NOMO-1 (cell line): ENCODE data around the gene CCDC15.

ENCODE experiments used
- DNase-seq, 2 experiments: peaks; one replicate each; lab custom pipeline; 2025; ENCODE audit not compliant: unreplicated experiment in 2 of 2; lab: John Stamatoyannopoulos, UW

Gene CCDC15

DNA sequence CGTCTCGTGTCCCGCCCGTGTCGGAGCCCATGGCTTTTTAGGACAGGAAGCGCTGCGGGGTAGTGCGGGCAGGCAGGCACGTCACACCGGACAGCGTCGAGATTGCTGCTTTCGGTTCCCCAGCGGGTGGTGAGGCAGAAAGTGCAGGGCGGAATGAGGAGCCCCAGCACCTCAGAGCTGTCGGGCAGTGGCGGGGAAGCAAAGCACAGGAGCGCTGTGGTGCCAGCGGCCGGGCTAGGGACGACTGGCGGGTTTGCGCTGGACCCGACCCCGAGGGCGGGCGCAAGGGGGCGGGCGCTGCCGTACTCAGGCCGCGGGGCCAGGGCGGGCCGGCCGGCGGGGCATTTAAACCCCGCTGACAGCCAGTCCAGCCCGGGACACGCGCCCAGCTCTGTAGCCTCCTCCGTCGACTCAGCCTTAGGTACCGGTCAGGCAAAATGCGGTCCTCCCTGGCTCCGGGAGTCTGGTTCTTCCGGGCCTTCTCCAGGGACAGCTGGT, 109.0 kb downstream of the CCDC15 start, which contains the start of gene SLC37A2:
SLC37A2 (plus strand) TSS at position 375 of the 498 bp plus-strand sequence; CDS start at position 438, 63 bp downstream.
- peak; percentile 85 for DNase-seq

DNA sequence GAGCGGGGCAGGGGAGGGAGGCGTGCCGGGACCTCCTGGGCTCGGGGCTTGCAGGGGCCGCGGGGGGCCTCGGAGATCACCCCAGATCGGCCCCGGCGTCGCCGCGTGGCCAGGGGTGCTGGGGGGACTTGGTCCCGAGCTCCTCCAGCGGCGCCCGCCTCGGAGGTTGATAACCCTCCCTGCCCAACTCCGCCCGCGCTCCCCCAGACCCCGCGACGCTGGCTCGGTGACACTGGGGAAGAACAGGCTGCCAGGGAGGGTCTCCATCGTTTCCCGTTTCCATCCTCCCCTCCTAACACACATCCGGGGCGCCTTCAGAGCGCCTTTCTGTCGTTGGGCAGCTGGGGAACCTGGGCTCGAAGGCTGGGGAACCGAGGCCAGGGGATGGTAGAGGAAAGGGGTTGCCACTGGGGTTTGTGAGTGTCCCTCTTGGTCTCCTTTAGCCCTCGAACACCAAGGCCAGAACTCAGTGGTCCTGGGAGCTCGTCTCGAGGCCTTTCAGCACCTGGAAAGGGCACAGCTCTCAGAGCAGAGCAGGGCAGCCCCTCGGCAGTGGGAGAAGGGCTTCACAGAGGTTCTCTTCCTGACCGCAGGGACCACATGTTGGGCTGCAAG, 109.5 kb downstream of the CCDC15 start:
- no peak for DNase-seq

DNA sequence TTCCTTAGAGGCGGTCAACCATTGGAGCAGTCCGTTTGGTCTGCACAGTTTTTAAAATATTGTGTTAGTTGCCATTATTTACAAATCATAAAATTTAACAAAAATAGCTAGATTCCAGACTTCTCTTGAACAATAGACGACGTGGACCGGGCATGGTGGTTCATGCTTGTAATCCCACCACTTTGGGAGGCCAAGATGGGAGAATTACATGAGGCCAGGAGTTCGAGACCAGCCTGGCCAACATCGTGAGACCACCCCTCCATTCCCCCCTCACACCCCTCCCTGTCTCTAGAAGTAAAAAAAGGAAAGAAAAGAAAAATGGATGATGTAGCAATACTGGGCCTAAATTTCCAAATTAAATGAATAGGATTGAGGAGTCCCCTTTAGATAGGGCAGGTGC, 110.1 kb downstream of the CCDC15 start:
- DNase-seq: no peak

DNA sequence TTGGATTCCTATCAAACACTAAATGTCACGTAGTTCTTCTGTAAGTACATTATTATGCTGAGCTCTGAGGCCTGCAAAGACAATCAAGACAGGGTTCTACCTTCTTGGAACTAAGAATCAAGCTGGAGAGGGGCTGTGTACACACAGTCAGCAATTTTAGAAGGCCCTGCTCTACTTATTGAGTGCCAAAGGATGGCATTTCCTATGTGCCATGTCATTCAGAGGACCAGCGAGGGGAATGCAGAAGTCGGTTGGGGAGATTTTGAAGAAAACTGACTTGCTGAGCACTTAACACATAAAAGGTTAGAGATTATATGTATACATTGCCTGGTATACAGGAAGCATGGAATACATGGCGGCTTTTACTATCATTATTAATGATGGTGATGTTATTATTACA, 114.4 kb downstream of the CCDC15 start:
- DNase-seq: no peak

GRCh38 chr11:125069008-125069407, 115.0 kb downstream of the CCDC15 start:
- DNase-seq: no peak

DNA sequence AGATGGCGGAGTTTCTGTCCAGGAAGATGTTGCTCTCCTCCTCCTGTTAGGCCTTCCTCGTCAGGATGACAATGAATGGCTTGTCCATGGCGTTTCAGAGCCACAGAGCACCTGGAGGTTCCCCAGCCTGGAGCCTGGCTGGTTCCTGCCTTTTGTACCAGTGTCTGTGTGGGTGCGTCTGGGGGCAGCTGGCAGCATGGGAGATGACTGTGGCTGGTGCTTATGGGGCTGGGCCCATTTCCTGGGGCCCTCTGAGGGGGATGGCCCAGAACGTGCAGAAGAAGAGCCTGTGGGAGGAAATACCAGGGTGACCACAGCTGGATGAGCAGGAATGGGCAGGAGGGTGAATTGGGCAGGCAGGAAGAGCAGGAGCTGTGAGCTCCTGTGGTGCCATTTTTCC, 115.8 kb downstream of the CCDC15 start:
- no peak for DNase-seq

DNA sequence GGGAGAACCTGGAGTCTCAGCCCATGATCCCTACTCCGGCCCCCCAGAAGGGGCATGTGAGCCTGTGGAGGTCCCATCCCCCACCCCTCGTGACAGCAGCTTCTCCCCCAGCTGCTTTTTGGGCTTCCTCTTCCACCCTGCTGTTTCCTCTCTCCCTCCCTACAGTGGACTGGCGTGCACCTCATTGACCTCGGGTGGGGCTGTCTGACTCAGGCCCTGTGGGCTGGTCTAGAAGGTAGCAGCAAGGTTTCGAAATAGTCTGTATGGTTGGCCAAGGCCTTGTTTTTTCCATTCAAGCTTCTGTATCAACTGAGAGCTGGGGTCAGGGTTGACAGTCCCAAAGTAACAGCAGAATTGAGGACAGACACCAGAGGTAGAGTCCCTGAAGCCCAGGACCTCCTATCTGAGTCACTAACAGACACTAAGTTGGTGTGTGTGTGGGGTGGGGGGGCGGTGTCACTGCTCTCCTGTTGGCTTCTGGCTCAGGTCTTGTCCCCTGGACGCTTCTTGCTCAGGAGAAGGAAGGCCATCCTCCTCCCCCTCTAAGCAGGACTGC, 116.8 kb downstream of the CCDC15 start:
- DNase-seq: peak; percentile 97 to 98

DNA sequence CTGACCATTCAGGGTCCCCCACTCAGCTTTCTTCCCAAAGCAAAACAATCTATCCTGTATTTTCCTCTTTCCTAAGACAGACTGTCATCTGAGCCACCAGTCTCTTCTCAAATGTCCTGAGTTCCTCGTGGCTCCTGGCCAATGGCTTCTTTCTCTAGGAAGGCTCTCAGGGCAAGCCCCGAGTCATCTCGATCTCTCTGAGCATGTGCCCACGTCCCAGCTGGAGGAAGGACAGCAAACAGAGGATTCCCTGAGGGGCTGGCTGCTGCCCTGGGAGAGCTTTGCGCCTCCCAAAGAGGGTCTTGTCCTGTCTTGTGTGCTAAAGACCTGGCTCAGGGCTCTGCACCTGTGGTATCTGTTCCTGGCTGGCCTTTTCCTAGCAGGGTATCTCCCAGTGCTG, 117.4 kb downstream of the CCDC15 start:
- DNase-seq: no peak

GRCh38 chr11:125071846-125072217, 117.8 kb downstream of the CCDC15 start:
- DNase-seq: no peak

DNA sequence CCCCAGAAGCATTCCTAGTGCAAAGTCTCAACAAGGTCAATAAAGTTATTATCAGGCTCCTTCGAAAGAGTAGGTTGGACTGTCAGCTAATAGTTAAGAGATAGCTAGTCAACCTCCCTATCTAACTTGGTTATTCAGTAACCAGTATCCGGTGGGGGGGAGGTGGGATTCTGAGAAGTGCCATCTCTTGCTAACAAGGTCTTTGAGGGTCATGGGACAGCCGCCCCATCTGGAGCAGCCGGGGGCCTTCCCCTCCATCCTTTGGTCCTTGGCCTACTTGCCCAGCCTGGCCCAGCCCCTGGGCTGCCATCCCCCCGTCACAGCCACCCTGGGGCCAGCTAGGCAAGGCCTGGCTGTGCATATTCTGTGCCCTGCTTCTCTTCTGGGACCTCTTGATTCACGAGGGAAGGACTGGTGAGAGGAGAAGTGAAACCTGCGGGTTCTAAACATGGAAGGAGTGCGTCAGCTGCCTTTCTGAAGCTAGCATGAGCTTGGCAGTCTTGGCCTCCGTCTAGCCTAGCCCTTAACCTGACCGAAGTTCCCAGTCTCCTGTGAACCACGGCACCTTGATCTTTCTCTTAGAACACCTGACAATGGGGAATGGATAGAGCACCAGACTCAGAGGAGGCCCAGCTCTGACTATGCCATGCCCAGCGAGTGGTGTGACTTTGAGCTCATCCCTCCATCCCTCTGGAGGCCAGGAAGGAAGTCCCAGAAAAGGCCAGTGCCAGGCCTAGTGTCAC, 118.4 kb downstream of the CCDC15 start:
- peak; percentile 82 to 95 for DNase-seq

DNA sequence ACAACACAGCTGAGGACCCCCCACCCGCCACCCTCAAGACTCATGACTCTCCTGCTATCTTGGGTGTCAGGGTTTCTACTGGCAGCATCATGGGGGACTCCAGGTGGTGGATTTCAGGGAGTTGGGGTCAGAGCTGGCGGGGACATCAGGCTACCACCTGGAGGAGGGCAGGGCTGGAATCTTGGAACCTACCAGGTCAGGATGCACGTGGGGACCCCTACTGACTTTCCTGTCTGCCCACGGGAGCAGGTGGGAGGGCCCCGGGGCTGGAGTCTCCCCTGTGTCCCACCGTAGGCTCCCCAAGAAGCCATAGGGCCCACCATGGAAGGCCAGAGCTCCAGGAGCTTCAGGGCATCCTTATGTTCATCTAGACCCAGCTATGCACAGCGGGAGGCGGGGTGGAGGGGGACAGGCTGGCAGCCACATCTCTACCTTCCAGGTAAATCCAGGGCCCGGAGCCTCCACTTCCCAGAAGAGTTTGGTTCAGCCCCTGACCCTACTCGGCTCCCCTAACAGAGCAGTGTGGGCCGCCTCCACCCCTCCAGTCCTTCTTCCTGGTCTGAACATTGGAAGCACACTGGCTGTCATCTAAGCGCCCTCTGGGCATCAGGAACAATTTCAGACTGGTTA, 119.1 kb downstream of the CCDC15 start:
- no peak for DNase-seq

DNA sequence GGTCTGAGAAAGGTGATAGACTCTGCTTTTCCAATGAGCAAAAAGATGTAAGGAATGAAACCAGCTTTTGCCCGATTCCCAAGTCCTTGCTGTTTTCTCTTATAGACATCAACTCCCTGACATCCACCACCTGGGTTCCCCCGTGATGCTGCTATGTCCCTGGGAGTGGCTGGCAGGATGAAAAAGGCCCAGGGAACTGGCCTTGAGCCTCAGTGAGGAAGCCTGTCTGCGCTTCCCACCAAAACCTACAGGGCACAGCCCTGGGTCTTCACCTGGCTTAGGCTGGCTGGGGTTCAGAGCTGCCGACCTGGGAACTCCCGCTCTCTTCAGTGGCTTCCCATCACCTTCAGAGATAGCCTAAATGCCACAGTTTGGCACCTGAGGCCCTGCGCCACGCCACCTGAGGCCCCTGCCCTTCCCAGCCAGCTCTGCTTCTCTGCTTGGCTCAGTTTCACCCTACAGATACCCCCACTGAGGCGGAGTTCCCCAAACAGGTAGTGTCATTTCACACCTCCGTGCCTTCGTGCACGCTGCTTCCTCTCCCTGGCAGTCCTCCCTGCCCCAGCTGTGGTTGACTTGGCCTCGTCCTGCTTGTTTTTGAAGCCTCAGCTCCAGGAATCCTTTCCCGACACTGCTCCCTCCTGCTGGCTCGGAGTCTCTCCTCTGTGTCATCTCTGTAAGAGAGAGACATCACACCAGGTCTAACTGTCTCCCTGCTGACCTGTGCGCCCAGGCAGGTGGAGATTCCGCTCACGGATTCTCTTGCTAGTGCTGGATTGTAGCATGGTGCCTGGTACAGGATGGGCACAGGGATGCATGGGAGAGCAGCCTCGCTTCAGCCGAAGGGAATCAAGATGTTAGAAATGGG, 119.8 kb downstream of the CCDC15 start:
- no peak for DNase-seq

GRCh38 chr11:125074511-125075241, 120.7 kb downstream of the CCDC15 start:
- no peak for DNase-seq

GRCh38 chr11:125075242-125075625, 121.2 kb downstream of the CCDC15 start:
- DNase-seq: no peak

- DNase-seq: no peak
Measured at GRCh38 chr11:125075900-125076317, 121.9 kb downstream of the CCDC15 start.

- no peak for DNase-seq
Measured at GRCh38 chr11:125076378-125076945, 122.5 kb downstream of the CCDC15 start.

DNA sequence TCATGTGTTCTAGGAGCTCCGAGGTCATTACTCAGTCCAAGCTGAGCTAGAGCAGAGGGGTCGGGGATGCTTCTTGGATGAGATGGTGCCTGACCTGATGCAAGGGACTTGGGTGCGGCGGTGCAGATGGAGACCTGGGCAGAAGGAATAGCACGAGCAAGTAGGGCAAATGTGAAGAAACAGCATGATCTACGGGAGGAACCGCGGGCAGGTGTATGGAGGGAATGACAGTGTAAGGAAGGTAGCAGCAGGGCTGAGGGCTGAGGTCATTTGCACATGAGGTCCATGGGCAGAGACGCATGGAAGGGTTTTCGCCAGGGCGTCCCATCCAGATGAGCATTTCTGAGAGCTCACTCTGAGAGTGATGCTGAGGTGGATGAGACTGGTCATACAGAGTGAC, 124.0 kb downstream of the CCDC15 start:
- no peak for DNase-seq

- DNase-seq: no peak
Measured at GRCh38 chr11:125078516-125079140, 124.6 kb downstream of the CCDC15 start.
